ENCODE measurements around the gene DYNLL1. TPM values are rescaled to one million over a fixed set of nuclear protein-coding genes. Genes with fewer than 3 reads are reported as not detected.
A peak's percentile ranks its signal among the peaks of the same experiment; 100 is the strongest.
"Not testable (repeated sequence)": the region's sequence is repeated elsewhere in the genome, so short reads cannot be mapped to it uniquely, and the experiment has no call there.

Gene DYNLL1
- polyA plus RNA-seq, 10 donors, result 284 to 451 (median 337) TPM

GRCh38 chr12:120469450-120470149, 26.3 kb upstream of the DYNLL1 start, which contains the start of gene SRSF9:
SRSF9 (minus strand) TSS chr12:120469748; CDS start chr12:120469609, 139 bp downstream.
- peak; percentile 97 to 99 (median 99) for DNase-seq

GRCh38 chr12:120470150-120470784, 25.6 kb upstream of the DYNLL1 start:
- DNase-seq, result no peak

GRCh38 chr12:120472521-120472920, 23.4 kb upstream of the DYNLL1 start:
- DNase-seq, result no peak

- DNase-seq, result no peak
Observed at GRCh38 chr12:120473807-120474615, 21.9 kb upstream of the DYNLL1 start.

- DNase-seq, result peak; percentile 38 to 49 (median 46)
Observed at GRCh38 chr12:120474616-120474960, 21.3 kb upstream of the DYNLL1 start.

- no peak for DNase-seq
Observed at GRCh38 chr12:120475643-120476042, 20.3 kb upstream of the DYNLL1 start.

GRCh38 chr12:120479458-120479857, 16.5 kb upstream of the DYNLL1 start:
- no peak for DNase-seq

- no peak for DNase-seq
Observed at GRCh38 chr12:120480211-120480610, 15.7 kb upstream of the DYNLL1 start.

GRCh38 chr12:120481022-120481767, 14.7 kb upstream of the DYNLL1 start:
- DNase-seq, result no peak

GRCh38 chr12:120483621-120484020, 12.3 kb upstream of the DYNLL1 start:
- DNase-seq, result no peak

GRCh38 chr12:120485961-120486881, 9.7 kb upstream of the DYNLL1 start:
- DNase-seq, result no peak

GRCh38 chr12:120487552-120487951, 8.4 kb upstream of the DYNLL1 start:
- not testable (repeated sequence) for DNase-seq

- peak in 1 of 3 donors; percentile 24 for DNase-seq
Observed at GRCh38 chr12:120488057-120488640, 7.8 kb upstream of the DYNLL1 start.

GRCh38 chr12:120489018-120489417, 6.9 kb upstream of the DYNLL1 start:
- peak in 1 of 3 donors; percentile 54 for DNase-seq

- DNase-seq, result no peak
Observed at GRCh38 chr12:120490325-120490724, 5.6 kb upstream of the DYNLL1 start.

GRCh38 chr12:120490833-120491512, 4.9 kb upstream of the DYNLL1 start:
- DNase-seq, result peak in 1 of 3 donors; percentile 30

- no peak for DNase-seq
Observed at GRCh38 chr12:120495186-120495730, 655 bp upstream of the DYNLL1 start.

GRCh38 chr12:120496413-120497340, 764 bp downstream of the DYNLL1 start:
- peak; percentile 41 to 72 (median 62) for DNase-seq

Measured in muscle of back (tissue), 11 donors.